HG02870 (cell line): Measurements from ENCODE around the gene GLT8D1.
"Not testable (repeated sequence)": the region's sequence is repeated elsewhere in the genome, so short reads cannot be mapped to it uniquely, and the experiment has no call there.

Experiments
- ATAC-seq: cut with Tn5 transposase; IDR thresholded peaks from one replicate; pipeline ENCODE4 v1.9.1; 2021; ENCODE audit warnings: mild to moderate bottlenecking, moderate library complexity; ENCODE audit not compliant: unreplicated experiment

GLT8D1 gene, protein sequence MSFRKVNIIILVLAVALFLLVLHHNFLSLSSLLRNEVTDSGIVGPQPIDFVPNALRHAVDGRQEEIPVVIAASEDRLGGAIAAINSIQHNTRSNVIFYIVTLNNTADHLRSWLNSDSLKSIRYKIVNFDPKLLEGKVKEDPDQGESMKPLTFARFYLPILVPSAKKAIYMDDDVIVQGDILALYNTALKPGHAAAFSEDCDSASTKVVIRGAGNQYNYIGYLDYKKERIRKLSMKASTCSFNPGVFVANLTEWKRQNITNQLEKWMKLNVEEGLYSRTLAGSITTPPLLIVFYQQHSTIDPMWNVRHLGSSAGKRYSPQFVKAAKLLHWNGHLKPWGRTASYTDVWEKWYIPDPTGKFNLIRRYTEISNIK

DNA sequence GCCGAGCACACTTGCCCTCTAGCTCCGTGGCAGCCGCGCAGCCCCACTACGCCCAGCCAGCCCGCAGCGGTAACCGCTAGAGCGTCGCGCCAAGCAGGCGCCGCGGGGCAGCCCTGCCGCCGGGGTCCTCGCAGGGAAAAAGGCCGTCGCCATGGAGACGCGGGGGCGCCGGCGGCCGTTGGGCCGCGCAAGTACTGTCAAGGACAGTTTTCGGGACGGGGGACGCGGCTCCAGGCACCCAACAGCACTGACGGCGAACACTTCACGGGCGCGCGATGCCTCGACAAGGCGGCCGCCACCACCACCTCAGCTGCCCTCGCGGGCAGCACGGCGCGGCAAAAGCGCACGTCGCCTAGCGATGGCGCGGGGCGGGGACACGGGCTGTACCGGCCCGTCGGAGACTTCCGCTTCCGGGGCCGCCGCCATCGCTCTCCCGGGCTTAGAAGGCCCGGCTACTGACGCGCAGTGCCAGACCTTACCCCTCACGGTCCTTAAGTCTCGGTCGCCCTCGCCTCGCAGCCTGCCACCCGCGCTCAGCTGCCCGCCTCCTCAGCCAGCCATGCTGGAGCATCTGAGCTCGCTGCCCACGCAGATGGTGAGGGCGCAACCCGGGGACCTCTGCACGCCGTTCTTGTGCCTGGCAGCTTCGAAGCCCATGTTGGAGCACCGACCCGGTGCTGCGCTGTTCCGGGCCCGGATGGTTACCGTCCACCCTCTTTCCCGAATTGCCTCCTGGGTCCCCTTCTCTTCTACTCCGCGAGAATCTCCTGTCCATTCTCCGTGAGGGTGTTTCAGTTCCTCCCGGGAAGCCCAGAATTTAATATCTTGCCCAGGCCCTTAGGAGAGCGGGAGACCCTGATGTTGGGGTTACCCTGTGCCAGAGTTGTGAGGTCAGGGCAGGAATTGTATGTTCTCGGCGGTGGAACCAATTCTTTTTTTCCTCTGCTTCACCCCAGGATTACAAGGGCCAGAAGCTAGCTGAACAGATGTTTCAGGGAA lies at the start of gene GLT8D1, which contains the start of gene SPCS1:
TSS of gene GLT8D1 (minus strand) at position 104 of the 999 bp plus-strand sequence. CDS start 5,331 bp downstream, outside the sequence.
TSS of gene SPCS1 (plus strand) at position 419 of the 999 bp plus-strand sequence. CDS start at position 560, 141 bp downstream.
- ATAC-seq, result peak; percentile 73

DNA sequence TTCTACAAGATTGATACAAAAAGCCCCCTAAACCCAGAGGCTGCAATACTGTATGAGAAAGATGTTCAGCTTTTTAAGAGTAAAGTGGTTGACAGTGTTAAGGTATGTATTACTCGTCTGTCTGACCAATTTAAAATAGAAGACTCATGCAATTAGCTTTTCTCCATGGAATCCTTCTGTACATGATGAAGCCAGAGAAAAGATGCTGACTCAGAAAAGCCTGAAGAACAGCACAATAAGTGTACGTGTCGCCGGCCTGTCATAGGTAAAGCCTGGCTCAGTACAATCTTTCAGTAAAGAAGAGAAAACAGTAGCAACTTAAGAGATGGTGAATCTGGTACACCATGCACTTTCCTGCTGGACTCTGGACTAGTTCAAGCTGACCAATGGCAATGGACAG lies 48.8 kb upstream of the GLT8D1 start:
- no peak for ATAC-seq

DNA sequence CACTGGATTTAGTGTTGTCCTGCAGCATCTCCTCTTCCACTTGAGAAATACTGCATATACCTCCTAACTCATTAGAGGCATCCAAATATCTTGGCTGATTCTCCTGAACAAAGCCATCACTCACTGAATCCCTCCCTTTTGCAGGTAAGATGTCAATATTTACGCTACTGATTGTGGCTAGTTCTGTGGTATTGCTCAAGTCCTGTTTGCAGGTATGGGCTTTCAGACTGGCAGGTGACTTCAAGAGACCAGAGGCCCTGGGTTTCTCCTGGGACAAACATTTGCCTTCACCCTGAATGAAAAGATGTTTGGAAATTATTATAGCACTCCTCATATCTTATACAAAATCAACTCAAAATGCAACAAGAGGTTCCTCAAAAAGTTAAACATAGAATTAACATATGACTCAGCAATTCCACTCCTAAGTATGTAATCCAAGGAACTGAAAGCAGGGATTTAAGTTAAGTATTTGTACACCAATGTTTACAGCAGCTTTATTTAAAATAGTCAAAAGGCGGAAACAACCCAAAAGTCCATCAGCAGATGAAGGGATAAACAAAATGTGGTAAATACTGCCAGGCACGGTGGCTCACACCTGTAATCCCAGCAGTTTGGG lies 46.6 kb upstream of the GLT8D1 start:
- ATAC-seq, result no peak

DNA sequence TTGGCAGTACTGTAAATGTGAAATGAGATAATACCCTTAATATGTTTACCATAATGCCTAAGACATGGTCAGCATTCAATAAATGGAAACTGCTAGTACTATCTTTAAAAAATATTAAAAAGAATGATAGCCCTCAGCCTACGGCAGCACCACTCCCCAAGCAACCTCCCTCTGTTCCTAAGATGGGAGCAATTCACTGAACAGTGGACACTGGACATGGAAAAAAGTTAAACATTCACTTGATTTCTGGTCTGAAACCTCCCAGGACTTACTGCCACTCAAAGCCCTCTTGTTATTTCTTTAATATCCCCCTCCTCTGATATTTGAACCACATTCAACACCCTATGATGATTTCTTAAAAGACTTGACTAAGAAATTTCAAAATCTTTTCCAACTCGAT lies 38.1 kb upstream of the GLT8D1 start:
- ATAC-seq, result no peak

DNA sequence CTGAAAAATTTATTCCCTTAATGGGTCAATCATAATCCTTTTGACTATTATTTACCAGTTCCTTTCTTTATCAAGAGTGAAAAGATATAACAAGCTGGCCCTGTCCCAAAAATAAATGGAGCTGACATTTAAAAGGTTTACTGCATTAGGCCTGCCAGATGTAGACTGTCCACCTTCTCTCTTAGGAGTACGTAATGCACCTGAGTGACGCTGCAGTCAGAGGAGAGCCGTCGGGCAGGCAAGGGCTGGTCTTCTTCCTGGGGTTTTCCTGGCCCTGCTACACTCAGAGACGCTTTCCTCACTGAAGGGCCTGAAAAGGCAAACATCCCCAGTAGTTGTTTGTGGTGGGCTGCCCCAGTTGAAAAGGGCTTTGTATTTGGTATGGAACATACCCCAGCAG lies 37.6 kb upstream of the GLT8D1 start:
- no peak for ATAC-seq

DNA sequence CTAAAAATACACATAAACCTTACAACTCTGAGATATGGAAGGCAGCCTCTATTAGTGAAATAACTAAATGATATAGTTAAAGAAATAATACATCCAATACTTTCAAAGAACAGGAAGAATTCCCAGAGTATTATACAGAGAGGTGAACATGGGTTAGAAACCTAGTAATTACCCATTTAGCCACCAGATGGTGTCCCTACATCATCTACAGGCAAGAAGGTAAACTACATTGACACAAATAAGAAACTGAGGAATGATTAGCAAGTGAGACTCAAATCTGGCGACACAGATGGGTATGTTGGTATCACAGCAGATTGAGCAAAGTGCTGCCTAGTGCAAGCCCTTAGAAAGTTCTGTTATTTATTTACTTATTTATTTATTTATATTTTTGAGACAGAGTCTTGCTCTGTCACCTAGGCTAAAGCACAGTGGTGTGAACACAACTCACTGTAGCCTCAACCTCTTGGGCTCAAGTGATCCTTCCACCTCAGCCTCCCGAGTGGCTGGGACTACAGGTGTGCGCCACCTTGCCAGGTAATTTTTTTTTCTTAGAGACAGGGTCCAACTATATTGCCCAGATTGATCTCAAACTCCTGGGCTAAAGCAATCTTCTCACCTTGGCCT lies 36.9 kb upstream of the GLT8D1 start:
- ATAC-seq, result no peak

DNA sequence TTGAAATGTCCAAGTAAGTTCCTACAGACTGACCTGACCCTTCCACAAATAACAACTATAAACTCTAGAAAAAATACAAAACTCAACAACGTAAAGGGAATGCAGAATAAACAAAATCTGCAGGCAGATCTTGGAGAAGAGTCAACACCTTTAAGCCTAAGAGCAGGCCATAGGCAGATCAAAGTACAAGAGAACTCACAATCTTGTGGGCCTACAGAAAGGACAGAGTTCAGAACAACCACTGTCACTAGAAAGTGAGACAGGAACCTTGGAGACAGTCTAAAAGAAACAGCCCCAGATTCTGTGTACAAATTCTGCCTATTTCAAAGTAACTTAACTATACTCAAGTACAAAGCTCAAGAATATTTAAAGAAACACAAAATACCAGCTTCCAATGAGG lies 34.1 kb upstream of the GLT8D1 start:
- ATAC-seq, result no peak

DNA sequence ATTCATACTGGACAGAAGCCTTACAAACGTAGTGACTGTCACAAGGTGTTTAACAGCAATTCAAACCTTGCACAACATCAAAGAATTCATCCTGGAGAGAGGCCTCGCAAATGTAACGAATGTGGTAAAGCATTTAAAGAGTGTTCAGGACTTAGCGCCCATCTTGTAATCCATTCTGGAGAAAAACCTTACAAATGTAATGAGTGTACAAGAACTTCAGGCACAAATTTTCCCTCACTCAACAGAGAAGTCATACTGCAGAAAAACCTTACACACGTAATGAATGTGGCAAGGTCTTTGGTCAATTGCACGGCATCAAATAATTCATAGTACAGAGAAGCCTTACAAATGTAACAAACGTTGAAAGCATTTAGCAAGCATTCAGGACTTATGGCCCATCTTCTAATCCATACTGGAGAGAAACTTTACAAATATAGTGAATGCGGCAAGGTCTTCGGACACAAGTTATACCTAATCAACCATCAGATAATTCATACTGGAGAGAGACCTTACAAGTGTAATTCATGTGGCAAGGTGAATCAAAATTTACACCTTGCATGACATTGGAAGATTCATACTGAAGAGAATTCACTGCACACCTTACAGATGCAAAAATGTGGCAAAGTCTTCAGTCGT lies 27.8 kb upstream of the GLT8D1 start:
- no peak for ATAC-seq

DNA sequence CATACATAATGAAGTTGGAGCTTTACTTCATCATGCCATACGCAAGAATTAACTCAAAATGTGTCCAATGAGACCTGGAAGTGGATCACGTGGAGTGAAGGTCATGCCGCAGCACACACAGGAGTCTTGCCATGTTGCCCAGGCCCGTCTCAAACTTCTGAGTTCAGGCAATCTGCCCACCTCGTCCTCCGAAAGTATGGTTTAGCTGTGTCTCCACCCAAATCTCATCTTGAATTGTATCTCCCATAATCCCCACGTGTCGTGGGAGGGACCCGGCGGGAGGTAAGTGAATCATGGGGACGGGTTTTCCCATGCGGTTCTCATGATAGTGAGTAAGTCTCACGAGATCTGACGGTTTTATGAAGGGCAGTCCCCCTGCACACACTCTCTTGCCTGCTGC lies 26.0 kb upstream of the GLT8D1 start:
- no peak for ATAC-seq

DNA sequence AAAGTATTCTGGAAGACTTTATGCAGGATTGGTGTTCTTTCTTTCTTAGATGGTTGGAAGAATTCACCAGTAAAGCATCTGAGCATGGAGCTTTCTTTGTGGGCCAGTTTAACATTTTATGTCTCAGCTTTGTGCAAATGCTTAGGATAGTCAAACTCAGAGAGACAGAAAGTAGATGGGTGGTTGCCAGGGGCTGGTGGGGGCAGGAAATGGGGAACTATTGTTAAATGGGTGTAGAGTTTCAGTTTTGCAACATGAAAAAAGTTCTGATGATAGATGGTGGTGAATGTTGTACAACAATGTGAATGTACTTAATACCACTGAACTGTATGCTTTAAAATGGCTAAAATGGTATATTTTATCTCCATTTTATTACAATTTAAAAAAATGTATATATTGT lies 25.1 kb upstream of the GLT8D1 start:
- ATAC-seq, result no peak

DNA sequence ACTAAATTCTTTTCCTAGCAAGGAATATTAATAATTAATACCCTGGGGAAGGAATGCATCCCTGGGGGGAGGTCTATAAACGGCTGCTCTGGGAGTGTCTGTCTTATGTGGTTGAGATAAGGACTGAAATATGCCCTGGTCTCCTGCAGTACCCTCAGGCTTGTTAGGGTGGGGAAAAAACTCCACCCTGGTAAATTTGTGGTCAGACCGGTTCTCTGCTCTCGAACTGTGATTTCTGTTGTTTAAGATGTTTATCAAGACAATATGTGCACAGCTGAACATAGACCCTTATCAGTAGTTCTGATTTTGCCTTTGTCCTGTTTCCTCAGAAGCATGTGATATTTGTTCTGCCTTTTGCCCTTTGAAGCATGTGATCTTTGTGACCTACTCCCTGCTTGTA lies 23.2 kb upstream of the GLT8D1 start:
- ATAC-seq, result not testable (repeated sequence)

DNA sequence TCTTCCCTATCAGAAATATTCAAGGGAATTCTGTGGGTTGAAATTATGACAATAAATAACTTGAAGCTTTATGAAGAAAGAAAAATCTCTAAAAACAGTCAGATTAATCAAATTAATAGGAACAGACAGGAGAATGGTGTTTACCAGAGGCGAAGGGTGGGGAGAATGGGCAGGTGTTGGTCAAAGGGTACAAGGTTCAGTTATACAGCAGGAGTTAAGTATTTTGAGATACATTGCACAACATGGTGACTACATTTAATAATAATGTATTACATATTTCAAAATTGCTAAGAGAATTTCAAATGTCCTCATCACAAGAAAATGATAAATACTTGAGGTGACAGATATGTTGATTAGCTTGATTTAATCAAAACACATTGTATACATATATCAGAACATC lies 18.9 kb upstream of the GLT8D1 start:
- ATAC-seq, result no peak

DNA sequence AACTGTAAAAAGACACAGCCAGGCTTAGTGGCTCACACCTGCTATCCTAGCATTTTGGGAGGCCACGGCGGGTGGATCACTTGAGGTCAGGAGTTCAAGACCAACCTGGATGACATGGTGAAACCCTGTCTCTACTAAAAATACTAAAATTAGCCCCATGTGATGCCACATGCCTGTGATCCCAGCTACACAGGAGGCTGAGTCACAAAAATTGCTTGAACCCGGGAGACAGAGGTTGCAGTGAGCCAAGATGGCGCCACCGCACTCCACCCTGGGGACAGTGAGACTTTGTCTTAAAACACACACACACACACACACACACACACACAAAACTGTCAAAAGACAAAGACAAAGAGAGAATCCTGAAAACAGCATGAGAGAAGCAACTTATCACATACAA lies 18.3 kb upstream of the GLT8D1 start:
- no peak for ATAC-seq

DNA sequence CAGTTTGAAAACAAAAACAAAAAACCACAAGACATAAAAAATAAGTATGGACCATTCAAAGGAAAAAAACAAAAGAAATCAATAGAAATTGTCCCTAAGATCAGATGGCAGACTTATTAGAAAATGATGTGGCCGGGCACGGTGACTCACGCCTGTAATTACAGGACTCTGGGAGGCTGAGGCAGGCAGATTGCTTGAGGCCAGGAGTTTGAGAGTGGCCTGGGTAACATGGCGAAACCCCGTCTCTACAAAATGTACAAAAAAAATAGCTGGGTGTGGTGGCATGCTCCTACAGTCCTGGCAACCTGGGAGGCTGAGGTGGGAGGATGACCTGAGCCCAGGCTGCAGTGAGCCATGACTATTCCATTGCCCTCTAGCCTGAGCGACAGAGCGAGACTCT lies 16.9 kb upstream of the GLT8D1 start:
- no peak for ATAC-seq

DNA sequence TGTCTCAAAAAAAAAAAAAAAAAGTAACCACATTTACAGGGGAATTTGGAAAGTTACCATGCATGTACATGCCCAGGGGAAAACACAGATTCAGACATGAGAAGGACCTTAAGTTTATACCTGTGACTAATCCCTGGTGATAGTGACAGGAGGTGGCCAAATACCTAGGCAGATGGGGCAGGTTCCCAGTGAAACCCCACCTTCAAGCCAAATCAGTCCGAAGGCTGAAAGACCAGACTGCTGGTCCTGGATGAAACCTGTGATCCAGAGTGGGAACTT lies 16.1 kb upstream of the GLT8D1 start:
- no peak for ATAC-seq

DNA sequence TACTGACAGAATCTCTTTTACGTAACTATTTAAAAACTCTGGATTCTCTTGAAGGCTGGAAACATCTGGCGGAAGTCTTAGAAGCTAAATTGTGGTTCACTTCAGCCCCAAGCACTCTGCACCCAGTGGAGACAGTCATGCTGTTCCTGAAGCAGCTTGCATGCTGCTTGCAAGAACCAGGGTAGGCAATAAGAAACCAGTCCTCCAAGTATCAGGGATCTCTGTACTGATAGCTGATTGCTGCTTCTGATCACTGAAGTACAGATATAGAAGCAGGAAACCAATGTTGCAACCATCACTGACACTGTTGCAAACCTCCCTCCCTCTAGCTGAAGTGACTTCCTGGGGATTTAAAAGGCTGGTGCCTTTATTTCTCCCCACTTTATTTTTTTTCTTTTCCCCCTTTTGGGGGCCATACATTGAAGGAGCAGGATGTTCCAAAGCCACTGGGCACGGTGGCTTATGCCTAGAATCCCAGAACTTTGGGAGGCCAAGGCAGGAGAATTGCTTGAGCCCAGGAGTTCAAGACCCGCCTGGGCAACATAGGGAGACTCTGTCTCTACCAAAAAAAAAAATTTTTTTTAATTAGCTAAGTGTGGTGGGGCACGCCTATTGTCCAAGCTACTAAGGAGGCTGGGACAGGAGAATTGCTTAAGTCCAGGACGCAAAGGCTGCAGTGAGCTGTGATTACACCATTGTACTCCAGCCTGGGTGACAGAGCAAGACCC lies 15.6 kb upstream of the GLT8D1 start:
- ATAC-seq, result no peak

DNA sequence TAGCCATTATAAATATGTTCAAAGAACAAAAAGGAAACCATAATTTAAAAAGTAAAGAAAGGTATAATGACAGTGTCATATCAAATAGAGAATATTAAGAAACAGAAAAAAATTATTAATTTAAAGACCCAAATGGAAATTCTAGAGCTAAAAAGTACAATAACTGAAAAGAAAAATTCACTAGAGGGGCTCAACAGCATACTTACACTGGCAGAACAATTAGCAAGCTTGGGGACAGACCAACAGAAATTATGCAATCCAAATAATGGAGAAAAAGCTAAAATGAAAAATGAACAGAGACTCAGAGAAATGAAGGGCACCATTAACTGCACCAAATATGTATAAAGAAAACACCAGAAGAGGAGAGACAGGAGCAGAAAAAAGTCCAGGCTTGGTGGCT lies 14.0 kb upstream of the GLT8D1 start:
- no peak for ATAC-seq

DNA sequence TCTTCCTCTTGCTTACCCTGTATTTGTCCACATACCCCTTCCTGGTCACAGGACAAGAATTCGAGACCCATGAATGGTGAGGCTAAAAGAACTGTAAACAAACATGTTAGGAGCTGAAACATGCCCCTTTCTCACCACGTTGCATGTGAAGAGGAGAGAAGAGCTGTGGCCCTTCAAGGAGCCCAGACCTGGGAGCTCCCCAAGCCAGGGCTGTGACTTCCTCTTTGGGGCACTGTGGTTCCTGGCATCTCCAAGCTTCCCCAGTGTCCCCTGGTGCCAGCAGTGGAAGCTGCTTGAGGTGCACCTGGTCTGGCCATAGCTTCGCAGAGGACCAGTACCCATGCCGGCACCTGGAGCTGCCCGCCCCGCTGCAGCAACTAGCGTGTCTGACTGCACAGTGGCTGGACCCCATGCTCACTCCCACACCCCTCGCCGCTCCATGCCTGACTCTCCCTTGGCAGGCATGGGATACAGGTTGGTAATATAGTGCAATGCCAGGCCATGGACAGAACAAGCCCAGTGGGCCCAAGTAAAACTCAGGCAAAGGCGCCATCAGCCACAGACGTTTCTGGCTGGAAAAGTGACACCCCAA lies 10.2 kb upstream of the GLT8D1 start:
- no peak for ATAC-seq
